Measurements from ENCODE around the gene ACBD4.

Gene ACBD4

GRCh38 chr17:45155483-45155882 is 20.0 kb downstream of the ACBD4 start:
- H3K27ac ChIP-seq = peak overlapping the region; percentile 100
- TF ChIP-seq CTCF (conservative IDR thresholded peaks at IDR 0.05) = no peak

- H3K27ac ChIP-seq = peak overlapping the region; percentile 100
- TF ChIP-seq CTCF (conservative IDR thresholded peaks at IDR 0.05) = no peak
Measured at GRCh38 chr17:45156242-45156641, 20.8 kb downstream of the ACBD4 start.

GRCh38 chr17:45160447-45161287 is 25.2 kb downstream of the ACBD4 start:
- peak; percentile 44 for TF ChIP-seq CTCF (conservative IDR thresholded peaks at IDR 0.05)
- peak overlapping the region; percentile 100 for H3K27ac ChIP-seq

DNA sequence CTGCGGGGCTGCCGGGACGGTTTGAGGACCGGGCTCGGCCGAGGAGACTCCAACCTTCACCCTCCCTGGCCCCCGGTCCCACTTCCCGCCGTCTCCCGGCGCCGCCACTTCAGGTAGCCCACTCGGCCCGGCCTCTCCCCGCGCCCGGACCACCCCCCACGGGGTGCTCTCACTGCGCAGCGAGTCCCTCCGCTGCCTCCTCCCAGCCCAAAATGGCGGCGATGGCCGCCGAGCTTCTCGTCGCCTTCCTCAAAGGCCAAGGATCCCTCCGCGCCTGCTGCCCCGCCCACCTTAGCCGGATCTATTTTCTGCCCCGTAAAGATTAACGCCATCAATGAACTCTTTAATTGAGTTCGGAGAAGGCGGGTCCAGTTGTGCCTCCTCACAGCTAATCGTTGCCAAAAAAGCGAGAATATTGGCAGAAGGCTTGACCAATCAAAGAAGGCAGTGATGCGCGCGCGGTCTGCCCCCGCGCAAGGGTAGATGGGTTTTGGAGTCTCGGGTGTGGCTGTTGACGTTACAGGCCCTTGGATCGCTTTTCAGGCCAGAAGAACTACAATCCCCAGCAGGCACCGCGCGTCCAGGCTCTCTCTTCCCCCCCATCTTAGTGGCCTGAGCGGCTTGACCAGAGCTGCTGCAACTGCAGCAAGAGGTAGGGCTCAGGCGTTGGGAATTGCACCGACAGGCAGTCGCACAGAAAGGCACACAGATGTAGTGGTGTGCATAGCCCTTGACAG is 26.0 kb downstream of the ACBD4 start, which contains the start of gene HEXIM2:
Gene HEXIM2, plus strand, starts transcription at position 588 of the 737 bp plus-strand sequence. CDS start 919 bp downstream, outside the sequence.
- H3K27ac ChIP-seq = peak within 1 kb of the TSS; percentile 100
- no peak for TF ChIP-seq CTCF (conservative IDR thresholded peaks at IDR 0.05)

DNA sequence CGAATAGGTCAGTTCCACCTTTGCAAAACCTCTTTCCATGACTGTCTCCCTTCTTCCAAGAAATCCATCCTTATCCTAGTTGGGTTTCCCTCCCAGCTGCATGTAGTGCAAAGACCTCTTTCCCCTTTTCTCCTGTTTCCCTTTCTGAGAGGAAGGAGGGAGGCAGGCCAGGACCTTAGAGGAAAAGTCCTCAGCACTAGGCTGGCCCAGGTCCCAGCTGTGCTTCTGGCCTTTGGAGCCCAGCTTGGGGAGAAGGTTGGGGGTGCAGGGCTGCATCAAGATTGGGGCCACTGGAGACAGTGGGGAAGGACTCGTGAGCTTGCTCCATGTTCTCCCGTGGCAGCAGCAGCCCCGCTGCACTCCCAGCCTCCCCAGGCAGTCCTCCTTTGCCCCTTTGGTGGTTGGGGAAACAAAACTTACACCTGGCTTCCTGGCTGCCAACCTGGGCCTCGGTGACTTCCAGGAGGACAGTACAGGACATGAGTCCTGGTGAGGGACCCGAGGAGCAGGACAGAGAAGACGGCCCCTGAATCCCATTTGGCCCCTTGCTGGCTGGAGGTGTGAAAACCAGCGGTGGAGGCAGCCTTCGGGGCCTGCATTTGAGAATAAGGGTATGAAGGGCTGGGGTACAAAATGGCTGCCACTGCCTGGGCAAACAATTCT is 26.7 kb downstream of the ACBD4 start:
- peak overlapping the region; percentile 100 for H3K27ac ChIP-seq
- TF ChIP-seq CTCF (conservative IDR thresholded peaks at IDR 0.05) = no peak

DNA sequence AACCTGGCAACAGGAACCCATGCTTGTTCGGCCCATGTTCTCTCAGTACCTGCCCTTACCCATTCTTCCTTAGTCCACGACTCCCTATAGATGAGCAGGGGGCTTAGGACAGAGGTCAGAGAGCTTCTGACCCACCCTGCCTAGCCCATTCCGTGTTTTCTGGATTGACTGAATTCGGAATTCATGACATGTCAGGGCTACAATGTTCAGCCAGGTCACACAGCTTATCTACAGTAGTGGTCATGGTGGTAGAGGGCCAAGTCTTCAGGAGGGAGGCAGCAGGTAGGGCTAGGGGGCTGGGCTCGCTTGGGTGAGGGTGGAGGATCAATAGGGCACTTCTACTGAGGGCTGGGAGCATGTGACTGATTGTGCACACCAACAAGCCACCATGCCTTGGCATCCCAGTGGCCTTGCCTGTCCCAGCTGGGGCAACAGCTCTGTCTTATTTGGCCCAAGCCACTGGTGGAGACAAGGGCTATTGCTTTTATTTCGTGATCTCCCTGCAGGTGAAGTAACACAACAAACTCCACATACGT is 29.3 kb downstream of the ACBD4 start:
- H3K27ac ChIP-seq = no peak overlapping the region

More for the DNA sequence above, 29.3 kb downstream of the ACBD4 start:
- TF ChIP-seq CTCF (conservative IDR thresholded peaks at IDR 0.05) = no peak

Measured in VCaP (cell line).